Germinal center (tissue), 1 donor: Measurements from ENCODE around the gene DDX11.
"Not testable (repeated sequence)": the region's sequence is repeated elsewhere in the genome, so short reads cannot be mapped to it uniquely, and the experiment has no call there.

Experiments used
- DNase-seq: peaks from one replicate; pipeline ENCODE4 v3.0.0; 2012; ENCODE audit warnings: mixed read lengths, low spot score

DDX11 gene

DNA sequence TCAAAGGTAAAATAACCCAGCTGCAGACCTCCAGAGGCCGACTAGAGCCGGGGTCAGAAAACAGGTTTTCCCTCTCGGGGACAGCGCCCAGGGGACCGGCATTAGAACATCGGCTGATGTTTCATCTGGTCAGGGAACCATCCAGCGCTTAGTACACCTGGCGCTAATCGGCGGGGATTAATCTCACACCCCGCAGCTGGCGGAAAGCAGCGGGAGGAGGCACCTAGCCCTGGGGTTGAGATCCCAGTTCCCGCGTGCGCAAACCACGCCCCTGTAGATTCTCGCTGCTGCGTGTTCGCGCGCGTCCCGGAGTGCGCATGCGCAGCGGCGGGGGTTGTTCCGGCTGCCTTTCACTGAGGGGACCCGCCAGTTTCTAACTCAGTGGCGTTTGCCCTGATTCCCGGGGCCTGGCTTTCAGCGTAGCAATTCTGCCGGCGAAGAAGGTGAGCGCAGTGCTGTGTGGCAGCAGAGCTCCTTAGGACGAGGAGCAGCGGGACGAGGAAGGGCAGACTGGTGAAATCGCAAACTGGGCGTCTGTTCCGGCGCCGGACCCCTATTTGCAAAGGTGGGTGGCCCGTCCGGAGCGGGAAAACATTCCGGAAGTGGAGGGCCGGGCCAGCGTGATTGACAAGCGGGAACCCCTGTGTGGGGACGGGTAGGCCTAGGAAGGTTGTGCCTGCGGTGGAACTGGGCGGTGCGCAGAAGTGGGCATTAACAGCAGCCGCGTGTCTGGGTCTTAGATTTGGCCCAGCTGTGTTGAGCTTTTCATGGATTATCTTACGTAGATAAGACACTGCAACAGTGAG lies at the start of gene DDX11:
Gene DDX11, plus strand, starts transcription at position 334 of the 806 bp plus-strand sequence. CDS start 4,534 bp downstream, outside the sequence.
- peak; percentile 93 for DNase-seq

DNA sequence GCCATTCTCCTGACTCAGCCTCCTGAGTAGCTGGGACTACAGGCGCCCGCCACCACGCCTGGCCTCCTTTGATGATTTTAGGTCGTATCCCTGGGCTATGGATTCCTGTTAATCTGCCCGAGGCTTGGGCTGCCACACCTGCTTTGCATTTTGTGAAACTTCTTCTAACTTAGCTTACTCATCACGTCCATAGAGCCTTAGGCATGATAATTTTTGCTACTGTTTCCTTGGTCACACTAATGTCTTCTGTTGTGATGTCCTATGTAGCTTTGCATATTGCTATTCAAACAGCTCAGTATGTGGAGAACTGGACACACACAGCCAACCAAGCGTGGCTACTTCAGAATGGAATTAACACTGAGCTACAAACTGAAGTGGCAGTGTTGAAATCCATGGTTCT lies 47.5 kb upstream of the DDX11 start:
- DNase-seq: no peak

DNA sequence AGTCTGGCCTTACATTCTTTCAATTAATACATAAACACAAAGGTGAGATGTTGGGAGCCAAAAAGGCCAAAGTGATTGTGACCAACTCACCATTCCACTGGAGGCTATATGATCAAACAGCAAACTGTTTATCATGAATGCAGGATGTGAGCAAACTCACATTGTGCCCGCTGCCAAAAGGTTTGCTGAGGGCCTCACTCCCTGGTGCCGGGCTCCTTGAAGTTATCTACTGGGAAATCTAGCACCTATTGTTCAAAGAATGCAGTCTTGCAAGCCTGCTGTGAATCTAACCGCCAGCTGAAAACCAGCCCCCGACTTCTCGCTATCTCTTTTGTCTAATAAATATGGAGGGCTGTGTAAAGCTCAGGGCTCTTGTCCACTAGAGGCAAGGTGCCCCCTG lies 46.7 kb upstream of the DDX11 start:
- DNase-seq: not testable (repeated sequence)

DNA sequence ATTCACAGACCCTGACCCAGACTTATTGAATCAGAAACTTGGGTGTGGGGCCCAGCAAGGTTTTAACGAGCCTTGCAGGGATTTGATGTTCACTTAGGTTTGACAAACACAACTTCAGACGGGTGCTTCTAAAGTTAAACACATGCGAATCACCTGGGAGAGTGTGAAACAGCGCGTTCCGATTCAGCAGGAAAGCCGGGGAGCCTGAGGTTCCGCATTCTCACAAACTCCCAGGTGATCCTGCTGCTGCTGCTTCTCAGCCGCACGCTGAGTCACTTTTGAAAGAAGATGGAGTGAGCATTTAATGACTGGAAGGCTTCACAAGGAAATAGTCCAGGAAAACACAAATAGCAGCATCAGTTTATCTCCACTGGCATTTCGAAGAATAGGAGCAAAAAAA lies 44.2 kb upstream of the DDX11 start:
- no peak for DNase-seq

DNA sequence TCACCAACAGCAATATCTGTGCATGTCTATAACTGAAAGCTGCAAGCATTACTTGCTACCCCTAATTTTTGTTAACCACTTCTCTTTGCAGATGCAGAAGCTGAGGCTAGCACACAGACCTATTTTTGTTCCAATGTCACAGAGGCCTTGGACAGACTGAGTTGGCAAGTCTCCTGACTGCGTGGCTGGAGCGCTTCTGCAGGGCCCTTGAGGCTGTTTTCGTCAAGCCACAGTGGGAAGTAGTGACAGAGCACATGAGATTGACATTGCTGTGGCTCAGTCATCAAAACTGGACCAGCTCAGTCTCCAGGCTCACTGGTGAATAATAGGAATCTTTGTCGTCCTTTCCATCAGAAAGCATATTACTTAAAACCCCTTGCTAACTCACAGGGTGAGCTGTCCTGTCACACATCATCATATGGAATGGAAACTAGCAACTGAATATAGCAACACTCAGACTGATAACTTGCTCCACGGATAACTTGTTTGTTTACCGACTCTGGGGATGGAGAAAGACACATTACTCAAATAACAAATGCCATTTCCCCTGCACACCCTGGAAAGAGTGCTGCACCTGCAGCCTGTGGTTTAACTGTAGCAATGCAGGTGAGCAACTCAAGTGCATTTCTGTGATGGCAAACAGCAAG lies 43.6 kb upstream of the DDX11 start:
- no peak for DNase-seq

DNA sequence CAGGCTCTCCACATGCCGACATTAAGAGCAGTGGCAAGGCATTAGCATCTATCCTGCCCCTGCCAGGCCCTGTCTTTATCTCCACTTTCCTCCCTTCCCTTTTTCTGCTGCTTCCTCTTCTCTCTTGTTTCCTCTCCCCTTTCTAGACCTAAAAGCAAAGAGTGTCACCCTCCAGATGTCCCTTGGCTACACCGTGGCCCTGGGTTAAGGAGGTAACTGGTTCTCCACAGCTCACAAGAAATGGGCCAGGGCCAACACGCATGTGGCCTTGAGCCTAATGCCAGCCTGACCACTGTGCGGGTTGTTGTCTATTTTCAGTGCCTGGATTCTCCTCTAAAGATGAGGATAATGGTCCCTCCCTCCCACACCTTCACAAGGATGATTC lies 41.7 kb upstream of the DDX11 start:
- DNase-seq: no peak

DNA sequence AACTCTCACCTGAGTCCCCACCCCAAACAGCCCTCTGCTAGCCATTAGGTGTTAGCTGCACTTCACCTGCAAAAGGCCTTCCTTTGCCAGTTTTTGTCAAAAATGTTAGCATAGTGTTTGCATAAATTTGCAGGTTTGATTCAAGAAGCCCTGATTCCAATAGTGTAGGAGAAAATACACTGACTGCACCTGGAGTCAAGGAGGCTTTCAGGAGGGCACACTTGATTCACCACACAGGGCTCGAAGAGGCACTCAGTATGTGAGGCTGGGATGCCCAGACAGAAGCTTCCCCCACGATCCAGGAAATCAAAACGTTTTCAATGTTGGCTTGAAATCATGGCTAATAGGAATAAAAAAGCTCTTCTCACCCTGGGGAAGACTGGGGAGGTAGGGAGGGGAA lies 40.5 kb upstream of the DDX11 start:
- DNase-seq: no peak

DNA sequence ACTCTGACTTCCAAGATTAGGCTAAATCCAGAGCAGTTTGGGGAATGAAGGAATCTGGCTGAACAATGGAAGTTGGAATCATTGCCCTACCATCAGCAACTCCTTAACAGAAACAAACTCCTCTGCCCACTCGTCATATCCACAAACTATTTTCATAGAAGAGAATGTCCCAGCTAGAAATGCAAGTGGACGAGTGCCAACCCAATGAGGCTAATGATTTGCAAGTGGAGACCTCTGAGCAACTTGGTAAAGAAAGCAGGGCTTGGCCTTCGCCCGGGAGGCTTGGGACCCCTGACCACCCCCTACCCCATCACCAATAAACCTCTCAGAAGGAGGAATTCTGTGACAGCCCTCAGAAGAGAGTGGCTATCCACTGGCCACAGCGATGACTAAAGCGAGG lies 40.0 kb upstream of the DDX11 start:
- DNase-seq: no peak

DNA sequence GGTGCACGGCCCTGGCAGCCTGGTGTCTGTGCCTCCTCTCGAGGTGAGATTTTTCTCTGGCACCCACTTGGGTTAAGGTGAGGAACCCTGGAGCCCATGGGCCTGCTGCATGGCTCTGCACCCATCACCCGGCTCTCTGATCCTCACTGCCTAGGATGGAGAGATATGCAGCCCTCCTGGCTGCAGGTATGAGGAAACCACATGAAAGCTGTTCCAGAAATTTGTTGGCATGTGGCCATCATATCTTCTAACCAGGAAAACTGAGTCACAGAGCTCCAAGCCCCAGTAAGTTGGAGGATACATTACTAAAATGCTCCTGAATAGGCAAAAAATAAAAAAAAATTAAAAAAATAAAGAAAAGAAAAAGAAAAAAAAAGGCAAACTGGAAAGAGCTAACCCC lies 39.3 kb upstream of the DDX11 start:
- no peak for DNase-seq

DNA sequence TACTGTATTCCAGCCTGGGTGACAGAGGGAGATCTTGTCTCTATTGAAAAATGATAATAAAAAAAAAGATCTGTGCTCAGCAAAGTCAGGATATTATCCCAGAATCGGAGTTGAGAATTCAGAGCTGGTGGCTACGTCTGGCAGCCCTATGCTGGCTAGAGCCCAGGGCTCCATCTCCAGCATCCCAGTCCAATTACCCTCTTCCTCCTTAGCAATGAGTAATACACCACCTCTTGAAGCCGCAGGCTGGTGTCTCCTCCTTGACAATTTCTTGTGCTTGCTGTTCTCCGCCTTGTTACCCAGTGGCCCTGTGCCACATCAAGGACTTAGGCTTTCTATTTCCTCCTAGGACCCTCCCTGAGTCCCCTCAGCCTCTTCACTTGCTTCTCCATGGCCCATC lies 38.4 kb upstream of the DDX11 start:
- DNase-seq: no peak

DNA sequence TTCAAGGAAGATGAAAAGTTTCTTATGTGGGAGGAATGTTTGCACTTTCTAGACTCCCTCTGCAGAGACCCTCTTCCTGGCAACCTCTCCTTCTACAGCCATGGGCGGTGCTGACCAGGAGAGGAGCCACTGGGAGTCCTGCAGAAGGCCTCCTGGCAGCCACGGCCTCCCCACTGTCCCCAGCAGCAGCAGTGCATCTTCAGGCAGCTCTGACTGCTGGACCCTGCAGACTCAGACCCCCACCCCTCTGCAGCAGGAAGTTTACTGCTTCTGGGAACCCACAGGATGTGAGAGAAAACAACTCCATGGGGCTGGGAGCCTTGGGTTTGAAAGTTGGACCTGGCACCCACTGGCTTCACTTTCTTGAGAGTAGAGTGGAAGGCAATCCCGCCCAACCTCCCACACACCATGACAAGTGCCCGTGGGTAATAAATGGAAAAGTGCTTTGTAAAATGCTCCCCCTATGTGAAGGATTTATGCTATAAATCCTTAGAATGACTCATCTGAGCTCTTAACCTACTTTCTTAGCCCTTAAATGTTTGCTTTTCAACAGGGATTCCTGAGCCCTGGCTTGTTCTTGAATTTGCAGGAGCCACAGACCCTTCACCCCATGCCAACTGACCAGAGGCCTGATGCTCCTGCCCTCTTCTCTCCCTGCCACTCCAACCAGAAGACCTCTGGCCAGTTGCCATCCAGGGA lies 37.5 kb upstream of the DDX11 start:
- no peak for DNase-seq

DNA sequence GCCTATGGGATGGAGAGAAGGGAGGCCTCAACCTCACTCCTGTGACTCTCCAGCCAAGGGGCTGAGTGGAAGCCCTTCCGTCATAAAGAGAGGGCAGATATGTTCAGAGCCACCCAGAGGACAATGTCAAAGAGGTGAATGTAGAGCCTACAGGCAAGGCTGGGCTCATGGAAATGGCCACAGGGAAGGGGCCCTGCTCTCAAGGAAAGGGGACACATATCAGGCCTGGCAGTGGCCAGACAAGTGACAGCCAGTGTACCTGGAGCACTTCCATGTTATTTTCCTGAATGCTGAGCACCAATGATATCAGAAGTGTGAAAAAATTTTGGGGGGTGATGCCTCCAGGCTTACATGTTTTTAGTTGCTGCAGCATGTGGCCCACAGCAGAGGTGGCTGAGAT lies 36.6 kb upstream of the DDX11 start:
- no peak for DNase-seq

DNA sequence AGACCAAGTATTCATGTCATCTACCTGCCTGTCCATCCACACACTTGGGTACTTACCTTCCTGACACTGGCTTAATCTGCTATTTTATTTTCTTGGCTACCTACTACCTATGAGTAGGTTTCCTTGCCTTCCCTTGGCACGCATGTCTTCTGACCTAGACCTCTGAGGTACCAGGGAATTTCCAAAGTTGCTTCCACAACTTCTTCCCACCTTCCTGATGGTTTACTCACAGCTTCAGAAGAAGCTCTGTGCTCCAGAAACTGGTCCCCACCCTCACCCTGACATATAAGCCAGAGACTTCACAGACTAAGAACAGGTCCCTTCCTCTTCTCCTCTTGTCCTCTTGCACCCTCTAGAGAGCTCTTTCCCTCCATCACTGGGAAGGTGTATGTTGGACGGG lies 35.7 kb upstream of the DDX11 start:
- no peak for DNase-seq

DNA sequence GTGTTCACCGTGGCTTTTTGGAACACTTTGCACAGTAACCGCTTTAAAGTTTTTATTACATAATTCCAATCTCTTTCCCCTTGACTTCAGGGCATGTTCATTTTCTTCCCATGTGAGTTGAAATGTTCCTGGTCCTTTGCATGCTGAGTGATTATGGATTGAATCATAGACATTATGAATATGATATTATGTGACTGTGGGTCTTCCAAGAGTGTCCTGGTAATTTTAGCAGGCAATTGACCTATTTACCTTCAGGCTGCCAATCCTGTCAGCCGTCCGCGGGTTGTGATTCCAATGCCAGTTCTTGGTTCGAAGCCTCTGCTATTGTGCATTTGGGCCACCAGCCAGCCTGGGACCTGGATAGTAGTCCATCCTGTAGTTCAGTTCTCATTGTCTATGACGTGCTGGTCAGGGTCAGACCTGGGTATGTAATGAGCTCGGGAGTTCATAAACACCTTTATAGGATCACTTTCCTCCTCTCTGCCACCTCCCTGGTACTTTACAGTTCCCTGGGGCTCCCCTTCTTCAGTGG lies 32.6 kb upstream of the DDX11 start:
- no peak for DNase-seq

DNA sequence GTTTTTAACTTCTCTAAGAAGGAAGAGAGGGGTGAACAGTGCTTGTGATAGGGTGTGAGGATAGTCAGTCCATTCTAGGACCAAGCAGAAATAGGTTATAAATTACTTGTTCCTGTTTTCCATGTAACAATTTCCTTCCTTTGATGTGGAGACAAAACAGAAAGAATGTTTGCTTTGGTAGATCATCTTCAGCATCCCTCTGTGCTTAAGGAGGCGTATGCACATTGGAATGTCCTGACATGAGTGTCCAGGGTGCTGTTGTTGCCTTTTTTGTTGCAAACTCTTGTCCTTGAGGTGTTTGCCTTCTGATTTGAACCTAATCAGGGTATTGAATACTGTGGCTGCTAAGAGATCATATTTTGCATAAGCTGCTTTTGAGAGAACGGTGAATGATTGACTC lies 23.5 kb upstream of the DDX11 start:
- DNase-seq: not testable (repeated sequence)

DNA sequence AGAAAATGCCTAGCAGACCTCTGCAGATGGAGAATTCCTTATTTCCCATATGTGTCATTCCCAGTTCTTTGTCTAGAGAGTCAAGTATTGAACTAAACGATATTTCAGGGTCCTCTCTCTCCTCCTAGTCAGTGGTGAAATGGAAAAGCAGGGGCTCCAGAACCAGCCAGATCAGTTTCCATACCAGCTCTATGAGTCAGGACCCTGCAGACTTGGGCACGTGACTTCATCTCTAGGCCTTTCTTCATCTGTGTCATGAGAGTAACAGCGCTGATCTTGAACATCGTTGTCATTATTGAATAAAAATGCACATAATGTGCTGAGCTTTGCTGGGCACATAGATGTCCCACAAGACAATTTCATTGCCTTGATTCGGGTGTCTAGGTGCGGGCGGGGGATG lies 23.1 kb upstream of the DDX11 start:
- DNase-seq: not testable (repeated sequence)

DNA sequence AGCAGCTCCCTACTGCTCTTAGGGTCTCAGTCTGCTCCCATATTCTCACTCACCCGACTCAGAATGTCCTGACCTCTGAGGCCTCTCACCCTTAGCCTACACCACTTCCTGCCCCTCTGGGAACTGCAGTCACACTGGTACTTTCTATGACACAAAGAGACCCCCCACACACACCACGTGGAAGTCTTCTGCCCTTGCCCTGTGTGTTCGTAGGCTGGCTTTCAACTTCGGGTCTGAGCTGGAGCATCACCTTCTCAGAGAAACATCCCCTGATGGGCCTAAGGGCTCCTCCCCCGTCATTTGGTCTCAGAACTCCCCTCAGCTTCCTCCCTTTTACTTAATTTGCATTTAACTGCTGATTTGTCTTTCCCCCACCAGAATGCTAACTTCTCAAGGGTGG lies 22.0 kb upstream of the DDX11 start:
- DNase-seq: not testable (repeated sequence)

DNA sequence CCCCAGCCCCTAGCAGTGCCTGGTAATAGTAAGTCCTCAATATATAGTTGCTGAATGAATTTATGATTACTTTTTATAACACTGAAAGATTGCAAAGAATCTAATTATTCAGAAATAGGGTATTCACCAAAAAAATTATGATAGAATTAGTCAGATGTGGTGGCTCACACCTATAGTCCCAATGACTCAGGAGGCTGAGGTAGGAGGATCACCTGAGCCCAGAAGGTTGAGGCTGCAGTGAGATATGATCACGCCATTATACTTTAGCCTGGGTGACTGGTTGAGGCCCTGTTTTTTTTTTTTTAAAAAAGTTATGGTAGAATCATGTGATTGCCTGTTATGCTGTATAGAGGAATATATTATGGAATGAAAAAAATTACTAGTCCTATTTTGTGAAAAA lies 21.5 kb upstream of the DDX11 start:
- not testable (repeated sequence) for DNase-seq

DNA sequence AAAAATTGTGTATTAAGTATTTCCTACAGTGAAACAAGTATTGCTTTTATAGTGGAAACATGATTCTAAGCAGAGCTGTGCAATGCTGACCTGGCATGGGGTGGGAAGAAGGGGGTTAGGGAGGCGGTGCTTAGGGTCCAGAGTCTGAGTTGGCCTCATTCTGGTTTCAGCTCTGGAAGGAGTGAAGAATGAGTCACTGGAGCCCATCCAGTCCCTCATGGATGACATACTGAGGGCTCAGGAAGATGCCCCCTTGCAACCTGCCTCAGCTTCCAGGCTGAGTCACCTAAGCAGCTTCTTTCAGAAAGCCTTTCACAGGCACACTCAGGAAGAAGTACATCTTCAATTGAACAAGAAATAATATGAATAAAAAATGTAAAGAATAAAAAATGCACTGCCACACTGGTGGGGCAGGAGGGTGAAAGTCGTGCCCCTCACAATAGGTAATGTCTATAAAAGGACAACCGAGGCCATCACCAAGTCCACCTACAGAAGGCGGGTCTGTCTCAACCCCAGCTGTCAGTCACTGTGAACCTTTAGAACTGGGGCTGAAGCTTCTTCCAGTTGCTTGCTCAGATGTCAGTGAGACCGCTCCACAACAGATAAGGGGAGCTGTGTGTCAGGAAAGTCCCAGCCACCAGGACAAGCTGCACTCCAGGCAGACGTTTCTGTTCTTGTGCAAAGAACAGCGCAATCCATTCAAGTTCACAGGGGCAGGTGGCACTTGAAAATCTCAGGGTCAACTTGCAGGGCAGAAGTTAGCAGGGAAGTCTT lies 20.8 kb upstream of the DDX11 start:
- not testable (repeated sequence) for DNase-seq

DNA sequence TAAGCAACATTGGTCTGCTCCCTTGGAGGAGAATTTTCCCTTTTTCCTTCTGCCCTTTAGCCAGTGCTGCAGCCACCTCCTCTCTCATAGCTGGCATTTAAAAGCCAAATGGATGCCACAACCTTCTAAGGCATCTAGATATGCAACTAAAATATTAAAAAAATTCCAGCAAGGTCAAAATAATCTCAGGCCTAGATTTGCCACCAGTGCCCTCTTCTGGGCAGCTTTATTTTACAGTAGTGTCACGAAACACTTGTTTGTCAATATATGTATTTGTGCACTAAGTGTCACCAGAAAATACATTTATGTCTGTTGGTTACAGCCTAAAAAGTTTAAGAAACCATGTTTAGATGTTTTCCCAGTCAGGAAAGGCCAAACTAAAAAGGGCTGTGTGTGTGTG lies 19.7 kb upstream of the DDX11 start:
- DNase-seq: not testable (repeated sequence)

DNA sequence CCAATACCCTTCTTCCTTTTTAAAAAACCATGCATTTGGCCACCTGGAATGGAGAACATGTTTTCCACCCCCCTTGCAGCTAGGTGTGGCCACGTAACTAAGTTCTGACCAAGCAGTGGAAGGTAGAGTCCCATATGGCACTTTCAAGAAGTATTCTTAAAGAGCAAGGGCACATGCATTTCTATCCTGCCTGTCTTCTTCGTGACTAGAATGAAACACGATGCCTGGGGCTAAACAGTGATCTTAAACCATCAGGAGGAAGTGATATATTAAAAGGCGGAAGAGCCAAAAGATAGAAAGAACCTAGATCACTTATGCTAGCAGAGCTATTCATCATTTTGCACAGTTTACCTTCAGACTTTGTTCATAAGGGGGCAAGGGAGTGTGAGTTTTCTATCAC lies 16.0 kb upstream of the DDX11 start:
- DNase-seq: no peak

DNA sequence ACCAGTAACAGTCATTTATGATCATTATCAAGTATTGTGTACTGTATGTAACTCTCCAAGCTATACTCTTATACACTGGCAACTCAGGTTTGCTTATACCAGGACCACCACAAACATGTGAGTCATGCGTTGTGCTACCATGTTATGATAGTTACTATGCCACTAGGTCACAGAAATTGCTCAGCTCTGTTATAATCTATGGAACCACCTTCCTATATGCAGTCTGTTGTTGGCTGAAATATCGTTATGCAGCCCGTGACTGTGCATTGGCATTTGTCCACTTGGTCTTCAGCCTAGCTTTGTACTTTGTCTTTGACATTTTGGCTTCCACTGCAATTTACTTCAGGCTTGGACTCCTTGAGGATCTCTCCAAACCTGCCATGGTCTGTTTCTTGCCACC lies 7.5 kb upstream of the DDX11 start:
- DNase-seq: not testable (repeated sequence)
